PFSK-1 (cell line): Measurements from ENCODE around the gene MEP1A. TPM values are rescaled to one million over a fixed set of nuclear protein-coding genes. Genes with fewer than 3 reads are reported as not detected.

Experiments
- FOXP2 ChIP-seq: optimal IDR thresholded peaks from 2 replicates; pipeline ENCODE3; 2011; ENCODE audit warnings: borderline replicate concordance, control low read depth, inconsistent platforms; ENCODE audit not compliant: insufficient read depth; ENCODE audit errors: extremely low read length, extremely low read depth
- POLR2AphosphoS5 ChIP-seq: IDR thresholded peaks from 2 replicates; pipeline ENCODE4 v1.6.1; 2012; ENCODE audit warnings: low read depth, mild to moderate bottlenecking, control low read depth, low read length, moderate library complexity
- REST ChIP-seq, 2 experiments: IDR thresholded peaks; 2 replicates each; pipeline versions ENCODE4 v1.6.1 to v1.8.0; 2011 to 2012; ENCODE audit warnings: low read depth in 2 of 2, low read length in 2 of 2, control low read depth in 1 of 2, inconsistent platforms in 1 of 2, mild to moderate bottlenecking in 1 of 2, moderate library complexity in 1 of 2; ENCODE audit not compliant: insufficient read depth in 1 of 2
- SIN3A ChIP-seq: IDR thresholded peaks from 2 replicates; pipeline ENCODE4 v1.6.1; 2012; ENCODE audit warnings: mild to moderate bottlenecking, low read length, moderate library complexity, borderline replicate concordance; ENCODE audit not compliant: insufficient read depth
- TAF1 ChIP-seq: IDR thresholded peaks from 2 replicates; pipeline ENCODE4 v1.6.1; 2012; ENCODE audit warnings: low read length, control low read depth, borderline replicate concordance; ENCODE audit not compliant: insufficient read depth
- polyA plus RNA-seq: library from polyadenylated mRNA; unstranded; fragments of >200 nt; gene quantifications from one replicate; pipeline ENCODE4 v1.2.1, GENCODE V29; 2012; ENCODE audit warnings: low read depth, missing spikeins; ENCODE audit not compliant: insufficient read length

The MEP1A gene
- polyA plus RNA-seq, result not detected

GRCh38 chr6:46793138-46793537, at the start of gene MEP1A:
MEP1A (plus strand) TSS chr6:46793389; CDS start chr6:46793399, 10 bp downstream.
- TF ChIP-seq POLR2AphosphoS5 (no peak), TAF1 (no peak), REST (IDR thresholded peaks at IDR 0.05; ENCODE audit: insufficient read depth in 1 of 2, low read depth in 2 of 2, low read length in 2 of 2) (no peak), SIN3A (no peak), FOXP2 (no peak)

- TF ChIP-seq SIN3A, result no peak
- no peak for TF ChIP-seq REST (IDR thresholded peaks at IDR 0.05; ENCODE audit: insufficient read depth in 1 of 2, low read depth in 2 of 2, low read length in 2 of 2)
- no peak for TF ChIP-seq FOXP2
- no peak for TF ChIP-seq POLR2AphosphoS5
Measured at GRCh38 chr6:46743425-46744158, 49.6 kb upstream of the MEP1A start.

GRCh38 chr6:46745973-46746372, 47.2 kb upstream of the MEP1A start:
- no peak for TF ChIP-seq FOXP2
- no peak for TF ChIP-seq TAF1
- no peak for TF ChIP-seq REST (IDR thresholded peaks at IDR 0.05; ENCODE audit: insufficient read depth in 1 of 2, low read depth in 2 of 2, low read length in 2 of 2)
- no peak for TF ChIP-seq POLR2AphosphoS5
- TF ChIP-seq SIN3A, result no peak

GRCh38 chr6:46746696-46747095, 46.5 kb upstream of the MEP1A start, which contains the start of gene ANKRD66:
ANKRD66 (plus strand) TSS chr6:46746933; CDS start chr6:46751949, 5,016 bp downstream.
- TF ChIP-seq REST (IDR thresholded peaks at IDR 0.05; ENCODE audit: insufficient read depth in 1 of 2, low read depth in 2 of 2, low read length in 2 of 2), result no peak
- TF ChIP-seq FOXP2, result no peak
- no peak for TF ChIP-seq POLR2AphosphoS5
- TF ChIP-seq TAF1, result no peak
- no peak for TF ChIP-seq SIN3A
